Dermis microvascular lymphatic vessel endothelial cell (primary cell): ENCODE data around the gene SUMF1. TPM values are rescaled to one million over a fixed set of nuclear protein-coding genes. Genes with fewer than 3 reads are reported as not detected.
"Not testable (repeated sequence)": the region's sequence is repeated elsewhere in the genome, so short reads cannot be mapped to it uniquely, and the experiment has no call there.

ENCODE experiments used
- DNase-seq, 2 donors: peaks; one replicate each; pipeline versions ENCODE4 v3.0.0 to v3.0.0-alpha.2; 2010; ENCODE audit warnings: low read depth in 2 of 2
- total RNA-seq: library from RNA; depleted of rRNA; stranded (reverse); fragments of >200 nt; gene quantifications from 2 replicates; pipeline ENCODE4 v1.2.1, GENCODE V29; 2014

Gene SUMF1
- total RNA-seq, 1 donor from 2014 or later: 45.1 TPM

DNA sequence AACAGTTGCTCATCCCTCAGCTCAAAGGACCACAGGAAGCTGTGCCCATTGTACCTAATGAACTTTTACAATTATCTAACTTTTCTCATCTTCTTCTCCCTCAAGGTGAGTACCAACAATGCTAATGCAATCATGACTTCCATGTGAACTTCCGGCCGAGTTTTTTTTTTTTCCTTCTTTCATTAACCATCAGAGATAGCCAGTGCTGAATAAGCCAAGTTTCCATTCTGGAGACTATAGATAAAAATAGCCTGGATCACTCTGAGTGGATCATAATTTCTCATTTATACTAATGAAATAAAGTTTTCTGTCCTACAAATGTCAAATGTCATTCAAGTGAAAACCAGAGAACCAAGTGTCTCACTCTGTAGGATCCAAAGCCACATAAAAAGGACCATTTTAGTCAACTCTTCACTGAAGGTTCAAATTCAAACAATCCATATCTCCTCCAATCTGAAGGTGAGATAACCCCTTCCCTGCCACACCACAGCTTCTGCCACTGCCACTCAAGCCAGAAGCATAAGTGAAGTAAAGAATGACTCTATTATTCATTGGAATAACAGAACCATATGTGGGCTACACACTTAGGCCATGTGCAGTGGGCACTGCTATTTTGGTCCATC is 5.5 kb downstream of the SUMF1 start:
- no peak for DNase-seq

DNA sequence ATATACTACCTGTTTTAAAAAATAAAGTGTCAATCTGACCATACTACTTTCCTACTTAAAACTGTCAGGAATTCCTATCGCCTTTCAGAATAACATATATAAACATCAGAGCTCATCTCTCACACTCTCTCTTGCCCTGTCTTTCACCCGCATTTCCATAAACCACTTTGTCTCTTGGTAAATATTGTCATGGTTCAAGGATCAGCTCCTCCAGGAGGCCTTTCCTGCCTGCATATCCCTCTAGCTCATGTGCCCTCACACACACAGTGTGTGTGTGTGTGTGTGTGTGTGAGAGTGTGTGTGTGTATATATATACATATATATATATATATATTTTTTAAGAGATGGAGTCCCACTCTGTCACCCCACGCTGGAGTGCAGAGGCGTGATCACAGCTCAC is 6.7 kb downstream of the SUMF1 start:
- DNase-seq: no peak

DNA sequence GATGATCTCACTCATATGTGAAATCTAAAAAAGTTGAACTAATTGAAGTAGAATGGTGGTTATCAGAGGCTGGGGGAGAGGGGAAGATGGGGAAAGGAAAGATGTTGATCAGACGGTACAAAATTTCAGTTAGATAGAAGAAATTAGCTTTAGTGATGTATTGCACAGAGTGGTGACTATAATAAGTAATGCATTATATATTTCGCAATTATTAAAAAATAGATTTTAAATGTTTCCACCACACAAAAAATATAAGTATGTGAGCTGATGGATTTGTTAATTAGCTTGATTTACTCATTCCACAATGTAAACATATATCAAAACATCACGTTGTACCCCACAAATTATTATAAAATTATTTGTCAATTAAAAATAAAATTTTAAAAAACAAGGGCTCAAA is 8.1 kb downstream of the SUMF1 start:
- DNase-seq: no peak

DNA sequence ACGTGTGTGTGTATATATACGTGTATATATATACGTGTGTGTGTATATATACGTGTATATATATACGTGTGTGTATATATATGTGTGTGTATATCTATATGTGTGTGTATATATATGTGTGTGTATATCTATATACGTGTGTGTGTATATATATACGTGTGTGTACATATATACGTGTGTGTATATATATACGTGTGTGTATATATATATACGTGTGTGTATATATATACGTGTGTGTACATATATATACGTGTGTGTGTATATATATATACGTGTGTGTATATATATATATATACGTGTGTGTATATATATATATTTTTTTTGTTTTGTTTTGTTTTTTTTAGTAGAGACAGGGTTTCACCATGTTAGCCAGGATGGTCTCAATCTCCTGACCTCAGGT is 10.3 kb downstream of the SUMF1 start:
- not testable (repeated sequence) for DNase-seq

DNA sequence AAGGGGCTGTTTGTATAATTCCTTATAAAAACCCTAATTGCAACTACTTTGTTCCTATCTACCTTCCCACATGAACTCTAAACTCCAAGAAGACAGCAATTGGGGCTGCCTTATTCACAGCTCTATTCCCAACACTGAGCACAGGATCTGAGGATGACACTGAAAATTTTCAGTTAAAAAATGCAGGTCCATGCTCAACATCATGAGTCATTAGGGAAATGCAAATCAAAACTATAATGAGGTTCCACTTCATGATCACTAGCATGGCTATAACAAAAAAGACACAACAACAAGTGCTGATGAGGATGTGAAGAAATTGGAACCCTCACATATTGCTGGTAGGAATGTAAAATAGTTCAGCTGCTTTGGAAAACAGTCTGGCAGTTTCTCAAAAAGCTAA is 12.9 kb downstream of the SUMF1 start:
- no peak for DNase-seq

DNA sequence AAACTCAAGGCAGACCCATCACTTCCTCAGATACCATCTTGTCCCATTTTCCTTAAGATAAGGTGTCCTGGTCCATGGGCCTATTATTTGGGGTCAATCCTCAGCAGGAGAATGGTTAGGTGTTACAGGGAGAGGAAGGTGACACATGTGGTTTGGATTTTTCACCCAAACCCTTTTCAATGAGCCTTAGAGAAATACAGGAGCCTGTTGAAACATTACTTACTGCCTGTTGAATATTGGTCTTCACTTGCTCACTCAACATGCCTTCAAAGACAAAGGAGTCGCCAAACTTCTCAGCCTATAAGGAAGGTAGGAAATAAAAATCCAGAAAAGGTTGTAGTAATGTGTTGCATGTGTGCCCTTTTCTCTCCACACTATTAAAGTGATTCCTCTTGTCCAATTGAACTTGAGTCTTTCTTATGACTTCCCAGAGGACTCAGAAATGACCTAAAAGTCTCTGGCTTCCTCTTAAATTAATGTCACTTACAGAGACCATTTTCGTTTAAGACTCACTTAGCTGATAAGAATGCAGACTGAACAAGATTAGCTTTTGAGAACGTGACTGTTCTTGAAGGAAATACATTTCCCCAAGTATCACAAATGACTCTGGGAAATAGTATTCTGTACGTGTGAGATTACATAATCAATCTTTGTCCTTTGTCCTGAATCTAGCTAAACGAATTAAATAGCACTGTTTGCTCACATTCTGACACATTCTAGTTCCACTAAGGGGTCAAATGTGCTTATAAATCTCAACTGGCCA is 17.8 kb downstream of the SUMF1 start:
- DNase-seq: no peak

DNA sequence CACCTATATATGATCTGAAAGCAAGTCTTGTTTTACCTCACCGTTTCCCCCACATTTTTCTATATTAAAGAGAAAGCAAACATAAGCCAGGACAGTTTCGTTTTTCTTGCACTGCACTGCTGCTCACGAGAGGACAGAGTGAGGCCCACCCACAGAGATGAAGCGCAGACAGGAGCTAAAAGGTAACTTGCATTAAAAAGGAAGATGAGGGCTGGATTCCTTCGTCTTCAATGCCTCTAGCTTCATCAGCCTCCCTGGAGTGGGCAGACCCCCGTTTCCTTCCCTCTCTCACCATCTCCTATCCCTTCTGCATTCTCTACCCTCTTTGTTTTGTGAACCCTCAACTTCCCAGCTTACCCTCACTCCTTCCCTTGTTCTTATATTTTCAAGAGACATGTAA is 18.9 kb downstream of the SUMF1 start:
- DNase-seq: no peak

DNA sequence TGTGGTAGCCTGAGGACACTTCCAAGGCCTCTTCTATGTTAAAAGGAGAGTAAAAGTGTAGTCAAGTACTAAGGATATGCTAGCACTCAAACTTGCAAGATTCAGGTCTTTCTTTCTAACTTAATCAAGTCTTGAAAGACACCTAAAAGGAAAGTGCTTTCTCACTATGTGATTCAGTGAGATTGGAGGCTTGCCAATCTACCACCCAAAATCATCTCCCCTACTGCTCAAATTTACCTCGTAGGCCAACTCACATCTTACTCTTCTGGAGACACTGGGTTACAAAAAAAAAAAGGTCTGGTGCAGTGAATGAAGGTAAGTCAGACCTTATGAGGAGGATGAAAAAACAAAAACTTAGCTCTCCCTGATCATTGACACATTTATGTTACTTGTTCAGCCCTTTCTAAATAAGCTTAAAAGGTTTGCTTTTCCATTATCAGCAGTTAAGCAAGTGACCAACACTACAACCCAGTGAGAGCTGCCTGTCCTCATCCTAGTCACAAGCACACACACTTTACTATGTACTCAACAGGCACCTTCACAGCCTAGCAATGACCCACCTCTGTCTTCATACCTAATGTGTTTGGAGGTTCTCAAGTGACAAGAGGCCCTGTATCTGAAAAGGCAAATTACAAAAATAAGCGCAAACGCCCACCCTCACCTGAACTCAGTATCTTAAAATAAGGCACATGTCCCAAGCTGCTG is 19.6 kb downstream of the SUMF1 start:
- no peak for DNase-seq

DNA sequence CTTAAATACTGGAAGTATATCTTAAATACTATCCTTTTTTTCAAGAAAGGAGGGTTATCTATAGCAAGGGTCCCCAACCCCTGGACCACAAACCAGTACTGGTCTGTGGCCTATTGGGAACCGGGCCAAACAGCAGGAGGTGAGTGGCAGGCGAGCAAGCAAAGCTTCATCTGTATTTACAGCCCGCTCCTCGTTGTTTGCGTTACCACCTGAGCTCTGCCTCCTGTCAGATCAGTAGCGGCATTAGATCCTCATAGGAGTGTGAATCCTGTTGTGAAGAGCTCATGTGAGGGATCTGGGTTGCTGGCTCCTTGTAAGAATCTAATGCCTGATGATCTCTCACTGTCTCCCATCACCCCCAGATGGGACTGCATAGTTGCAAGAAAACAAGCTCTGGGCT is 26.1 kb downstream of the SUMF1 start:
- no peak for DNase-seq

DNA sequence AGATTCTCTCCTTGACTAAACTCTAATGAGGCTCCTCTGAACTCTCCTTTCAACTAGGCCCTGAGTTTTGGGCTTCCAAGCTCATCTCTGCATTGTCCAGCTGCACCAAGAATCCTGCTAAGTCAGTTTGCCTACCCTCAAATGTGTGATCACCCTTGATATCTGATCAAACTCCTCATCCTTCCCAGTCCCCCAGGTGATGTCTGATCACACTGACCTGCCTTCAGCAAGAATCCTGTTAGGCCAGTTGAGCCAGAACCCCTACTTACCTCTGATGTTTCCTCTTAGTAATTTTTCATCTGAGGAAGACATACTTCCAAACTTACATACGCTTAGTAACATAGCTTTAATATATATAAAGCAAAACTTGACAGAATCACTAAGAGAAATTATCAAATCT is 28.8 kb downstream of the SUMF1 start:
- no peak for DNase-seq

DNA sequence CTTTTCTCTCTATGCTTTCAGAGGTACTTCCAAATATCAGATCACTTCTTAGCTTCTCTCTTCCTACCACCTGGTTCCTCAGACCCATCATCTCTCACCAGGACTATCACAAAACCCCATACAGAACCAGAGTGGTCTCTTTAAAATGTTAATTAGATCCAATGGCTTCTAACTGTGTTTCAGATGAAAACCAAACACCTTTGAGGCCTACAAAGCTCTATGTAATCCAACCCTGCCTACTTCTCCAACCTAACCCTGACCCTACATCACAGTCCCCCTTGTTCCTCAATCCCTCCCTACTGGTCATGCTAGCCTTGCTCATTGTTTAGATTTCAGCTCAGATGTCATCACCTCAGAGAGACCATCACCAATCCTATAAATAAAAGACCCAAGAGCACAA is 34.8 kb downstream of the SUMF1 start:
- DNase-seq: no peak

DNA sequence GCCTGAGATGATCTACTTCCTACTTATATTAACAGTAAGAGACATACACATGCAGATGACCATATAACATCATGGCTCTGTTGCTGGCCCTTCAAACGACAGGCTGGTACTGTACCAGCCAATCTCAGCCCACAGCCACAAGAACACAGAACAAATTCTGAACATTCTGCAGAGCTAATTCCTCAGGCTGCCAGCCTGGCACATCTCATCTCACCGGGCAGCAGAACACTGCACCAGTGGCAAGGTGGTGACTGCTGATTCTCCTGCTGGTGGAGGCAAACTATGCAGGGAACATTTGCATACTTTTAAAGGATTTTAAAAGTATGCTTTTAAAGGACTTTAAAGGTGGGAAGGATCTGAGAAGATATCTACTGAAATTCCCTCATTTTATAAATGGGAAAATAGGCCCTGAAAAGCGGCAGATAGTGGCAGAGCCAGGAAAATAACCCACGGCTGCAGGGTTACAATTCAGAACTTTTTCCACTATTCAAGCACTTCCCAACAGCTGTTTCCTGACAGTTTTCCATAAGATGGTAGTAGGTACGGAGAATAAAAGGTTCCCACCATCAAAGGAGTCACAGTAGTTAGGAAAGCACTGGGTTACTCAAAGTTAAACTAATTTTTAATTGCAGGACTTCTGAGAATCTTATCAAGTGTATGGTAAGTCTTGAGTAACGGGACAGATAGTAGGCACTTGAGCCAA is 37.3 kb downstream of the SUMF1 start:
- peak; percentile 56 to 66 for DNase-seq

DNA sequence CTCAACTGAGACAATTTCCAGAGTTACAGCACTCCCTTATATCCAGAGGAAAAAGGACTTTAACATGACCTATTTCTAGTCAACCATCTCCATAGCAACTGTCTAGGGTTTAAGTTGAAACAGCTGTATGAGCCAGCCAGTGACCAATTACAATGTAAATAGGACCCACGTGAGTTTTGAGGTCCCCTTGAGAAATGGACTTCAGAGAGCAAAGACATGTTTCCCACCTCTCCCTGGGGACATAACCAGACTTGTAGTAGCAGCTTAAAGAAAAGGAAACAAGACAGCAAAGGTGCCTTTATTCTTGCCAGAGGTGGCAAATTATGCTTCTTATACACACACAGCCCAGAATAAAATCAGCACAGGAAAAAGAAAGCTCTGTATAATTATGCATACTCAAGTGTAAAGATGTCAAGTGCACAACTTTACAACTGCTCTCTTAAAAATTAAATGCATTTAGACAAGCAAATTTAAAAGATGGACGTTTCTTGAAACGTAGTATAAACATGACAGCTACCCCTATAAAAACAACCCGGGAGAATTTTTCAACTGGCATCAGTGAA is 40.2 kb downstream of the SUMF1 start:
- peak in 1 of 2 donors; percentile 64 for DNase-seq

DNA sequence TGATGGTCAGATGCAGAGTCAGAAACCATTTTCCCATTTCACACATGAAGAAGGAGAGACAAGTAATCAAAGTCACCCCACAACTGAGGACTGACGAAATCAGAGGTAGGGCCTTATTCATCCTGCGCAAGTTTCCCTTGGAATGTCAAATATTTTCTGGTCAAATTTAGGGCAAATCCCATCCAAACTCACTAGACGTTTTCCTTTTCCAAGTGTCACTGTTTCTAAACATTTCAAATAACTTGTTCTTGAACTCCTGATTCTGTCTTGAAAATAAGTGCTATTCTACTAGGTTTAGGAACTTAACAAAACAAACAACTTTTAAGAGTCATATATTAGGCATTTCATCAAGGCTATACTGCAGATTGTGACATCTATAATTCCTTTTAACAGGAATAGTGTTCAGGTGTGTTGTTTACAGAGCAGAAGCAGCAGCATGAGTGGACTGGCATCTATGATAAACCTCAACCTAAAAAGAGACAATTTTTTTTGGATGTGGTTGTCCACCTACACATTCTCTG is 40.7 kb downstream of the SUMF1 start:
- no peak for DNase-seq

DNA sequence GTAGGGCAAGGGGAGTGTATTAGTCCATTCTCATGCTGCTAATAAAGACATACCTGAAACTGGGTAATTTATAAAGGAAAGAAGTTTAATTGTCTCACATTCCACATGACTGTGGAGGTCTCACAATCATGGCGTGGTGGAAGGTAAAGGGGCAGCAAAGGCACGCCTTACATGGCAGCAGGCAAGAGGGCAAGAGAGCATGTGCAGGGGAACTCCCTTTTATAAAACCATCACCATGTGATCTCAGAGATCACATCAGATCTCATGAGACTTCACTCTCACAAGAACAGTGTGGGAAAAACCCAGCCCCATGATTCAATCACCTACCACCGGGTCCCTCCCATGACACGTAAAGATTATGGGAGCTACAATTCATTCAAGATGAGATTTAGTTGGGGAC is 41.4 kb downstream of the SUMF1 start:
- no peak for DNase-seq

DNA sequence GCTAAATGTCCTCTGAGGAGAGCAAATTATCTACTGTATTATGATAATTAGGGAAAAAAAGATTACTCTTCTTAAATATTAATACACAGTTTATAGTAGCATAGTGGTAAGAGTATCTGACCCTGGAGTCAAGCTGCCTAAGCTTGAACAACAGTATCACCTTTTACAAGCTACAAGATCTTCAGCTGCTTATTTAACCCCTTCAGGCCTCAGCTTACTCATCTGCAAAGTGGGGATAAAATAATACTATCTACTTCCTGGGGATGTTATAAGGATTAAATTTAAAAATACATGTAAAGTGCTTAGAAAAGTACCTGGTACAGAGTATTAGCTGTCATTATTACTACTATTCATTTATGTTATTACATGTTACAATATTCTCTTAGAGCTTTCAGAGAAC is 42.0 kb downstream of the SUMF1 start:
- DNase-seq: no peak

DNA sequence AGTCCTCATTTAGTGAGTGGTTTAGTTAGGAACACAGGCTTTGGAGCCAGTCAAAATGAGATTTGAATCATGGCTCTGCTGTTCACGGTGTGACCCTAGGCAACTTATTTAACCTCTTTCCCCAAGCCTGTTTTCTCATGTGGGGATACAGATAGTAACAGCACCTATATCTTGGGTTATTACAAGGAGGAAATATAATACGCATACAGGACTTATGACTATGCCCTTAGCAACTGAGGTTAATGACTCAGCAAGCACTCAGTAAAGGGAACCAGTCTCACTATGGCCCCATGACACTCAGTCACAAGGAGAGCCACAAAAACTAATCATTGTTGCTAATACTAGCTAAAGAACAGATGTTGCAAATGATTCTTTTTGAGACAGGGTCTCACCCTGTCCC is 45.9 kb downstream of the SUMF1 start:
- peak in 1 of 2 donors; percentile 16 for DNase-seq

DNA sequence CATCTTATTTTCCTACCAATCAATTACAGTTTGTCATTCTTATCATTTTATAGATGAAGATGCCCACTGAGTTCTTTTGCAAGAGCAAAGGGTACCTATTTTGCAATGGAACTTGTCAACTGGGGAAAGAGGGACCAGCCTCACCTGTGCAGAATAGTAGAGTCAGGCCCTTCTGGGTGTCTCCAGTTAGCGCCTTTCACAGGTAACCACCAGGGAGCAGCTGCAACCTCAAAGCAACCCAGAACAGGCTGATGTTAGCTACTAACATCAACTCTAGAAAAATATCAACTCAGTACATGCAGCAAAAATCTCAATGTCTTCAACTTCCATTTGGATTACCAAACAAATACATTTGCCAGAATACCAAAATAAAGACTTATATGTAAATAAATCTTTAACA is 47.1 kb downstream of the SUMF1 start:
- DNase-seq: no peak

DNA sequence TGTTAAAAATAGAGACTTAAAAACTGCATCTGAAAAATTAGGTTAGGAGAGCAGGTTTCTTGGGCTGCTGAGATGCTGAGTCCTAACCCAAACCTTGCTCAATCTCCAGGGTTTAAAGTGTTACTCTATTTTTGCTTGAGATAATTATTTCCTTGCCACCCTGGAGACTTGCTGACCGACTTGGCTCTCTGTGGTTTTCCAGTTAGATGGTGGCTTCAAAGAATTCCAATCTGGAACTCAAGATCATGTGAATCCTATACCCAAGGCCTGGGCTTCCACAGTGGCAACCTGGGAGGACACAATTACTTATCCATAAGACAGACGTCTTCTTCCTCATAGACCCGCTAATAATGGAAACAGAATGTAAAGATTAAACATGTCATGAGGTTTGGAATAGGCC is 47.7 kb downstream of the SUMF1 start:
- no peak for DNase-seq

DNA sequence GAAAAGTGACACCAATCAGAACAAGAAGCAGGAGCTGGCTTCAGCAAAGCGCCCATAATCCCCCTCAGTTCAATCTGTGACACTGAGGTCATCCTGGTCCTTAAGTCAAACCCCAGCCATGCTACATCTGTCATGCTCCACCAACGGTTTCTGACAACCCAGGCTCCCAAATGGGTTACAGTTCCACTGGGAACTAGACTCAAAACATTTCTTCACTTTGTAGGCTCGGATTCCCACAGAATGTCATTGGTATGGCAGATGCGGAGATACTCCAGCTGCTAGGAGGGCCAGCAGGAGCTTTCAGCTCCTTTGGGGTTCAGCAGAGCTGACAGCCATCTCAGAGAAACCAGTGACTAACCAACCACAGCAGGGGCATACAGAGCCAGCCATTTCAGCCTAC is 48.9 kb downstream of the SUMF1 start:
- no peak for DNase-seq

DNA sequence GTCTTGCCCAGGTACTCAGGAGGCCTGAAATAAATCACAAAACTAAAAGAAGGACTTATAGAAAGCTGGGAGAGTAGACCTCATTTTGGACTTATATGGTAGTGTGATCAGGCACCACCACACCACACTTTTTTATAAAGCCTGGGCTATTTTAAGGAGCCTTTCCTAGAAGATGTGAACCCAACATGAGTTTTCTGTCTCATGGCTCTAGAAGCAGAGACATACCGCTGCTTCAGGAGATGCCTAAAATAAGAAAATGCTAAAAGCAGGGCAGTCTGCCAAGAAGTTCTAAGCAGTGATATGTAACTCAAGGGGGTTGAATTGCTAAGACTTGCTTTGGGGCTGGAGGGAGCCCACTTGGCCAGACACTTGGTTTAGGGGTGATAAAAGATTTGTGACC is 49.6 kb downstream of the SUMF1 start:
- no peak for DNase-seq

DNA sequence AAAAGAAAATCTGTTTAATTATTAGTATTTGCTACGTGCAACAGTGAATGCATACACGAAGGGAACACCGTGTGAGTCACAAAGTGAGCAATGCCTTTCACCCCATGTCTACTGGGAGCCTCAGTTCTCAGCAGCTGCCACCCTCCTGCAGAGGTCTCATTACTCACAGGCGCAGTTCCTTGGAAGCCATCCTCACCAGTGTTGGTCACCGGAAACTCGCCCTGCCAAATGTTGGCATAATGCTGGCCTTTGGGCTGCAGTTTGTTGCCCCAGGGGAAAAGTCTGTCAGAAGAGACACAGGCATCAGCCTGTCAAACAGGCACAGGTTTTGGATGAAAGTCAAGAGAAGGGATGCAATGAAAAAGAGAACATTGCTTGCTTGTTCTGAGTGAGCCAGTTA is 50.1 kb downstream of the SUMF1 start:
- peak in 1 of 2 donors; percentile 69 for DNase-seq
